Measurements from ENCODE around the gene CADPS2. TPM values are rescaled to one million over a fixed set of nuclear protein-coding genes. Genes with fewer than 3 reads are reported as not detected.

CADPS2 gene
- total RNA-seq, 1 experiment from 2014 or later, result not detected

- Histone ChIP-seq H3K9ac (ENCODE audit: low read length) (no peak overlapping the region), H3K9me2 (replicated peaks; ENCODE audit: insufficient read depth, low read length) (no peaks in the 10 kb centered on the region), H4K20me1 (ENCODE audit: insufficient read depth, low read depth, low read length) (no peaks in the 10 kb centered on the region), H3K27me3 (ENCODE audit: low read length) (no peaks in the 10 kb centered on the region), H3K4me1 (ENCODE audit: low read length) (no peaks in the 10 kb centered on the region), H3K27ac (ENCODE audit: low read length) (no peak overlapping the region), H3K9me3 (ENCODE audit: low read length) (no peaks in the 10 kb centered on the region), H3K4me2 (ENCODE audit: low read depth, low read length, poor library complexity, severe bottlenecking) (no peak overlapping the region), H3K36me3 (ENCODE audit: insufficient read depth, low read length) (no peaks in the 10 kb centered on the region), H3K4me3 (ENCODE audit: low read length) (no peak overlapping the region), H2AFZ (ENCODE audit: low read length) (no peak overlapping the region), H3K79me2 (ENCODE audit: low read length) (no peaks in the 10 kb centered on the region)
- no peak for DNase-seq
Measured at GRCh38 chr7:122430710-122431109, 455.6 kb downstream of the CADPS2 start.

- Histone ChIP-seq H3K27ac (ENCODE audit: low read length) (no peak overlapping the region), H3K27me3 (ENCODE audit: low read length) (no peaks in the 10 kb centered on the region), H3K79me2 (ENCODE audit: low read length) (no peaks in the 10 kb centered on the region), H3K36me3 (ENCODE audit: insufficient read depth, low read length) (no peaks in the 10 kb centered on the region), H3K4me3 (ENCODE audit: low read length) (no peak overlapping the region), H3K9me2 (replicated peaks; ENCODE audit: insufficient read depth, low read length) (no peaks in the 10 kb centered on the region), H3K4me2 (ENCODE audit: low read depth, low read length, poor library complexity, severe bottlenecking) (no peak overlapping the region), H3K4me1 (ENCODE audit: low read length) (no peaks in the 10 kb centered on the region), H4K20me1 (ENCODE audit: insufficient read depth, low read depth, low read length) (no peaks in the 10 kb centered on the region), H3K9me3 (ENCODE audit: low read length) (no peaks in the 10 kb centered on the region), H3K9ac (ENCODE audit: low read length) (no peak overlapping the region), H2AFZ (ENCODE audit: low read length) (no peak overlapping the region)
- no peak for DNase-seq
Measured at GRCh38 chr7:122429926-122430325, 456.3 kb downstream of the CADPS2 start.

GRCh38 chr7:122425731-122426130, 460.5 kb downstream of the CADPS2 start:
- no peaks in the 10 kb centered on the region for H3K4me1 ChIP-seq (ENCODE audit: low read length)
- no peaks in the 10 kb centered on the region for H3K9me2 ChIP-seq (replicated peaks; ENCODE audit: insufficient read depth, low read length)
- H3K9me3 ChIP-seq (ENCODE audit: low read length), result no peaks in the 10 kb centered on the region
- H3K27ac ChIP-seq (ENCODE audit: low read length), result no peak overlapping the region
- H3K9ac ChIP-seq (ENCODE audit: low read length), result no peak overlapping the region
- no peaks in the 10 kb centered on the region for H3K79me2 ChIP-seq (ENCODE audit: low read length)
- H3K27me3 ChIP-seq (ENCODE audit: low read length), result no peaks in the 10 kb centered on the region
- H3K4me2 ChIP-seq (ENCODE audit: low read depth, low read length, poor library complexity, severe bottlenecking), result no peak overlapping the region
- no peak overlapping the region for H2AFZ ChIP-seq (ENCODE audit: low read length)
- no peaks in the 10 kb centered on the region for H4K20me1 ChIP-seq (ENCODE audit: insufficient read depth, low read depth, low read length)
- H3K4me3 ChIP-seq (ENCODE audit: low read length), result no peak overlapping the region
- DNase-seq, result no peak
- no peaks in the 10 kb centered on the region for H3K36me3 ChIP-seq (ENCODE audit: insufficient read depth, low read length)

GRCh38 chr7:122423591-122423990, 462.7 kb downstream of the CADPS2 start:
- Histone ChIP-seq H3K27me3 (ENCODE audit: low read length) (no peaks in the 10 kb centered on the region), H3K4me3 (ENCODE audit: low read length) (no peak overlapping the region), H3K4me1 (ENCODE audit: low read length) (no peaks in the 10 kb centered on the region), H3K9me2 (replicated peaks; ENCODE audit: insufficient read depth, low read length) (no peaks in the 10 kb centered on the region), H2AFZ (ENCODE audit: low read length) (no peak overlapping the region), H3K36me3 (ENCODE audit: insufficient read depth, low read length) (no peaks in the 10 kb centered on the region), H3K9ac (ENCODE audit: low read length) (no peak overlapping the region), H3K9me3 (ENCODE audit: low read length) (no peaks in the 10 kb centered on the region), H3K27ac (ENCODE audit: low read length) (no peak overlapping the region), H4K20me1 (ENCODE audit: insufficient read depth, low read depth, low read length) (no peaks in the 10 kb centered on the region), H3K4me2 (ENCODE audit: low read depth, low read length, poor library complexity, severe bottlenecking) (no peak overlapping the region), H3K79me2 (ENCODE audit: low read length) (no peaks in the 10 kb centered on the region)
- DNase-seq, result no peak

GRCh38 chr7:122416336-122416735, 469.9 kb downstream of the CADPS2 start:
- Histone ChIP-seq H4K20me1 (ENCODE audit: insufficient read depth, low read depth, low read length) (no peaks in the 10 kb centered on the region), H3K9me2 (replicated peaks; ENCODE audit: insufficient read depth, low read length) (no peaks in the 10 kb centered on the region), H3K4me2 (ENCODE audit: low read depth, low read length, poor library complexity, severe bottlenecking) (no peak overlapping the region), H3K9ac (ENCODE audit: low read length) (no peak overlapping the region), H3K79me2 (ENCODE audit: low read length) (no peaks in the 10 kb centered on the region), H3K4me3 (ENCODE audit: low read length) (no peak overlapping the region), H3K9me3 (ENCODE audit: low read length) (no peaks in the 10 kb centered on the region), H3K27me3 (ENCODE audit: low read length) (no peaks in the 10 kb centered on the region), H2AFZ (ENCODE audit: low read length) (no peak overlapping the region), H3K27ac (ENCODE audit: low read length) (no peak overlapping the region), H3K36me3 (ENCODE audit: insufficient read depth, low read length) (no peaks in the 10 kb centered on the region), H3K4me1 (ENCODE audit: low read length) (no peaks in the 10 kb centered on the region)
- no peak for DNase-seq

- Histone ChIP-seq H3K4me1 (ENCODE audit: low read length) (no peaks in the 10 kb centered on the region), H3K27me3 (ENCODE audit: low read length) (no peaks in the 10 kb centered on the region), H4K20me1 (ENCODE audit: insufficient read depth, low read depth, low read length) (no peaks in the 10 kb centered on the region), H2AFZ (ENCODE audit: low read length) (no peak overlapping the region), H3K9me2 (replicated peaks; ENCODE audit: insufficient read depth, low read length) (no peaks in the 10 kb centered on the region), H3K27ac (ENCODE audit: low read length) (no peak overlapping the region), H3K79me2 (ENCODE audit: low read length) (no peaks in the 10 kb centered on the region), H3K9ac (ENCODE audit: low read length) (no peak overlapping the region), H3K4me2 (ENCODE audit: low read depth, low read length, poor library complexity, severe bottlenecking) (no peak overlapping the region), H3K36me3 (ENCODE audit: insufficient read depth, low read length) (no peaks in the 10 kb centered on the region), H3K4me3 (ENCODE audit: low read length) (no peak overlapping the region), H3K9me3 (ENCODE audit: low read length) (no peaks in the 10 kb centered on the region)
- no peak for DNase-seq
Measured at GRCh38 chr7:122415510-122415909, 470.8 kb downstream of the CADPS2 start.

- DNase-seq, result no peak
- H3K27ac ChIP-seq (ENCODE audit: low read length), result no peak overlapping the region
- no peak overlapping the region for H3K4me3 ChIP-seq (ENCODE audit: low read length)
Measured at GRCh38 chr7:122413339-122413738, 472.9 kb downstream of the CADPS2 start.

GRCh38 chr7:122412883-122413282, 473.4 kb downstream of the CADPS2 start:
- H3K27ac ChIP-seq (ENCODE audit: low read length), result no peak overlapping the region
- no peaks in the 10 kb centered on the region for H3K4me1 ChIP-seq (ENCODE audit: low read length)
- no peaks in the 10 kb centered on the region for H3K36me3 ChIP-seq (ENCODE audit: insufficient read depth, low read length)
- no peak overlapping the region for H3K9ac ChIP-seq (ENCODE audit: low read length)
- no peaks in the 10 kb centered on the region for H3K79me2 ChIP-seq (ENCODE audit: low read length)
- no peak for DNase-seq
- no peak overlapping the region for H2AFZ ChIP-seq (ENCODE audit: low read length)
- H4K20me1 ChIP-seq (ENCODE audit: insufficient read depth, low read depth, low read length), result no peaks in the 10 kb centered on the region
- no peak overlapping the region for H3K4me2 ChIP-seq (ENCODE audit: low read depth, low read length, poor library complexity, severe bottlenecking)
- no peaks in the 10 kb centered on the region for H3K9me3 ChIP-seq (ENCODE audit: low read length)
- no peaks in the 10 kb centered on the region for H3K27me3 ChIP-seq (ENCODE audit: low read length)
- no peaks in the 10 kb centered on the region for H3K9me2 ChIP-seq (replicated peaks; ENCODE audit: insufficient read depth, low read length)
- no peak overlapping the region for H3K4me3 ChIP-seq (ENCODE audit: low read length)

More at GRCh38 chr7:122413339-122413738, 472.9 kb downstream of the CADPS2 start:
- no peaks in the 10 kb centered on the region for H3K79me2 ChIP-seq (ENCODE audit: low read length)
- H4K20me1 ChIP-seq (ENCODE audit: insufficient read depth, low read depth, low read length), result no peaks in the 10 kb centered on the region
- H3K27me3 ChIP-seq (ENCODE audit: low read length), result no peaks in the 10 kb centered on the region
- no peaks in the 10 kb centered on the region for H3K9me3 ChIP-seq (ENCODE audit: low read length)
- no peaks in the 10 kb centered on the region for H3K36me3 ChIP-seq (ENCODE audit: insufficient read depth, low read length)
- H2AFZ ChIP-seq (ENCODE audit: low read length), result no peak overlapping the region
- H3K4me1 ChIP-seq (ENCODE audit: low read length), result no peaks in the 10 kb centered on the region
- H3K9me2 ChIP-seq (replicated peaks; ENCODE audit: insufficient read depth, low read length), result no peaks in the 10 kb centered on the region
- no peak overlapping the region for H3K9ac ChIP-seq (ENCODE audit: low read length)
- H3K4me2 ChIP-seq (ENCODE audit: low read depth, low read length, poor library complexity, severe bottlenecking), result no peak overlapping the region

- Histone ChIP-seq H4K20me1 (ENCODE audit: insufficient read depth, low read depth, low read length) (no peaks in the 10 kb centered on the region), H3K79me2 (ENCODE audit: low read length) (no peaks in the 10 kb centered on the region), H3K36me3 (ENCODE audit: insufficient read depth, low read length) (no peaks in the 10 kb centered on the region), H3K4me2 (ENCODE audit: low read depth, low read length, poor library complexity, severe bottlenecking) (no peak overlapping the region), H3K4me3 (ENCODE audit: low read length) (no peak overlapping the region), H3K9me3 (ENCODE audit: low read length) (no peaks in the 10 kb centered on the region), H3K9me2 (replicated peaks; ENCODE audit: insufficient read depth, low read length) (no peaks in the 10 kb centered on the region), H2AFZ (ENCODE audit: low read length) (no peak overlapping the region), H3K4me1 (ENCODE audit: low read length) (no peaks in the 10 kb centered on the region), H3K9ac (ENCODE audit: low read length) (no peak overlapping the region), H3K27me3 (ENCODE audit: low read length) (no peaks in the 10 kb centered on the region), H3K27ac (ENCODE audit: low read length) (no peak overlapping the region)
- DNase-seq, result no peak
Measured at GRCh38 chr7:122412441-122412840, 473.8 kb downstream of the CADPS2 start.

All from Karpas-422 (cell line).